Glutamatergic neuron (in vitro differentiated cells): ENCODE measurements around the gene FOXL3. TPM values are rescaled to one million over a fixed set of nuclear protein-coding genes. Genes with fewer than 3 reads are reported as not detected.

ENCODE experiments used
- DNase-seq: peaks from one replicate; pipeline ENCODE4 v3.0.0; 2022
- H3K27ac Mint-ChIP-seq: one replicate; pipeline ENCODE4 v1.8.0; 2020; ENCODE audit warnings: mild to moderate bottlenecking, mixed read lengths, inconsistent platforms; ENCODE audit not compliant: unreplicated experiment
- H3K27me3 Mint-ChIP-seq: one replicate; pipeline ENCODE4 v1.8.0; 2020; ENCODE audit warnings: mild to moderate bottlenecking, moderate library complexity, mixed read lengths, inconsistent platforms; ENCODE audit not compliant: unreplicated experiment
- H3K36me3 Mint-ChIP-seq: one replicate; pipeline ENCODE4 v1.8.0; 2020; ENCODE audit warnings: mild to moderate bottlenecking, mixed read lengths, inconsistent platforms; ENCODE audit not compliant: unreplicated experiment
- H3K4me1 Mint-ChIP-seq: one replicate; pipeline ENCODE4 v1.8.0; 2020; ENCODE audit warnings: mild to moderate bottlenecking, low read depth, mixed read lengths, inconsistent platforms; ENCODE audit not compliant: unreplicated experiment
- H3K4me3 Mint-ChIP-seq: one replicate; pipeline ENCODE4 v1.8.0; 2020; ENCODE audit warnings: mild to moderate bottlenecking, mixed read lengths, inconsistent platforms; ENCODE audit not compliant: unreplicated experiment
- H3K9me3 Mint-ChIP-seq: one replicate; pipeline ENCODE4 v1.8.0; 2020; ENCODE audit warnings: mild to moderate bottlenecking, moderate library complexity, mixed read lengths, inconsistent platforms; ENCODE audit not compliant: unreplicated experiment
- CTCF ChIP-seq: fragments of 200-600 bp; sonication (generic); IDR thresholded peaks from one replicate; pipeline ENCODE4 v1.5.0; 2021; ENCODE audit not compliant: partially characterized antibody, unreplicated experiment
- total RNA-seq: library from RNA; stranded (reverse); fragmentation: NEBNext Ultra II Directional; extraction: Animal tissue kit (Norgen Biotek cat#: 25700); gene quantifications from one replicate; pipeline ENCODE4 v1.2.1, GENCODE V29; 2021; ENCODE audit not compliant: unreplicated experiment

FOXL3 gene
- total RNA-seq, 1 donor from 2014 or later = not detected

- H3K9me3 Mint-ChIP-seq = peaks cover 16% of the 10 kb centered on the region
Observed at GRCh38 chr7:244974-245373, 45.0 kb upstream of the FOXL3 start.

GRCh38 chr7:245574-246295 is 44.2 kb upstream of the FOXL3 start:
- H3K4me3 Mint-ChIP-seq = no peak overlapping the region
- no peak for TF ChIP-seq CTCF
- peaks cover 15% of the 10 kb centered on the region for H3K36me3 Mint-ChIP-seq
- DNase-seq = no peak
- peaks cover 10% of the 10 kb centered on the region for H3K27me3 Mint-ChIP-seq
- H3K27ac Mint-ChIP-seq = no peak overlapping the region
- peaks cover 18% of the 10 kb centered on the region for H3K9me3 Mint-ChIP-seq
- H3K4me1 Mint-ChIP-seq = peaks cover 17% of the 10 kb centered on the region

More at GRCh38 chr7:244974-245373, 45.0 kb upstream of the FOXL3 start:
- no peak overlapping the region for H3K27ac Mint-ChIP-seq
- peaks cover 9% of the 10 kb centered on the region for H3K27me3 Mint-ChIP-seq
- no peak for TF ChIP-seq CTCF
- no peak for DNase-seq
- peaks cover 17% of the 10 kb centered on the region for H3K4me1 Mint-ChIP-seq
- H3K36me3 Mint-ChIP-seq = peaks cover 13% of the 10 kb centered on the region
- H3K4me3 Mint-ChIP-seq = no peak overlapping the region

- TF ChIP-seq CTCF = no peak
- no peak overlapping the region for H3K4me3 Mint-ChIP-seq
- peaks cover 13% of the 10 kb centered on the region for H3K4me1 Mint-ChIP-seq
- no peak overlapping the region for H3K27ac Mint-ChIP-seq
- H3K9me3 Mint-ChIP-seq = peaks cover 15% of the 10 kb centered on the region
- peaks cover 12% of the 10 kb centered on the region for H3K36me3 Mint-ChIP-seq
- H3K27me3 Mint-ChIP-seq = peaks cover 9% of the 10 kb centered on the region
- no peak for DNase-seq
Observed at GRCh38 chr7:246451-246850, 43.5 kb upstream of the FOXL3 start.

- TF ChIP-seq CTCF = no peak
- no peak for DNase-seq
- peaks cover 6% of the 10 kb centered on the region for H3K27me3 Mint-ChIP-seq
- no peak overlapping the region for H3K27ac Mint-ChIP-seq
- H3K36me3 Mint-ChIP-seq = peaks cover 10% of the 10 kb centered on the region
- no peak overlapping the region for H3K4me3 Mint-ChIP-seq
- H3K9me3 Mint-ChIP-seq = peaks cover 13% of the 10 kb centered on the region
- H3K4me1 Mint-ChIP-seq = peaks cover 6% of the 10 kb centered on the region
Observed at GRCh38 chr7:247181-247580, 42.8 kb upstream of the FOXL3 start.

- peaks cover 13% of the 10 kb centered on the region for H3K9me3 Mint-ChIP-seq
- H3K36me3 Mint-ChIP-seq = peaks cover 10% of the 10 kb centered on the region
- H3K27me3 Mint-ChIP-seq = peaks cover 6% of the 10 kb centered on the region
- H3K4me1 Mint-ChIP-seq = peaks cover 6% of the 10 kb centered on the region
- no peak overlapping the region for H3K27ac Mint-ChIP-seq
- no peak overlapping the region for H3K4me3 Mint-ChIP-seq
- no peak for DNase-seq
- no peak for TF ChIP-seq CTCF
Observed at GRCh38 chr7:247636-248035, 42.3 kb upstream of the FOXL3 start.
